Testis (tissue), 2 donors: ENCODE data around the gene E2F3.

Experiments used
- CTCF ChIP-seq, 3 experiments: fragments of 450-650 bp in 2 of 3; fragments of 200-600 bp in 1 of 3; sonication (generic) in 1 of 3; IDR thresholded peaks; one replicate each; pipeline ENCODE4 v1.5.1; 2016 to 2019; ENCODE audit warnings: antibody characterized with exemption in 3 of 3, mild to moderate bottlenecking in 2 of 3, moderate library complexity in 1 of 3
- POLR2A ChIP-seq: fragments of 450-650 bp; IDR thresholded peaks from one replicate; pipeline ENCODE4 v1.6.1; 2017; ENCODE audit warnings: antibody characterized with exemption, mild to moderate bottlenecking, moderate library complexity

GRCh38 chr6:20360471-20361119 lies 41.1 kb upstream of the E2F3 start:
- no peak for TF ChIP-seq CTCF (IDR thresholded peaks at IDR 0.05)
- no peak for TF ChIP-seq POLR2A
